GM18499 (cell line): ENCODE data around the gene GFPT1.

Source experiments
- ATAC-seq: cut with Tn5 transposase; IDR thresholded peaks from one replicate; pipeline ENCODE4 v1.9.1; 2021; ENCODE audit warnings: moderate number of reproducible peaks; ENCODE audit not compliant: insufficient read depth, unreplicated experiment

Gene GFPT1

DNA sequence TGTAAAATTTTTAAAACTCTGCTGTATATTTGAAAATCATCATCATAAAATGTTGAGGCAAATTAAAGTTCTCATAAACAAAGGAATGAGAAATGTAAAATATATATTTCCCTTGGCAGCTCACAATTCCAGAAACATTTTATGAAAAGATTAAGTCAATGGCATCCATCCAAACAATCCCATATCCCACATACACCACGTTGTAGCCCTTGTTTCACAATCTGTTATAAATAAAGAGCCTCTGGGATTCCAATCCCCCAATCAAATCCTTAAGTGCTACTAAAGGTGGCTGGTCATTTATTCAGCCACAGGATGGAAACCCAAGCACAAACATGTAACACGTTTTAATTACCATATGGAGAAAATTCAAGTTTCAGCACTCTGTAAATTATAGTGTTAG, 51.7 kb downstream of the GFPT1 start:
- ATAC-seq: no peak

DNA sequence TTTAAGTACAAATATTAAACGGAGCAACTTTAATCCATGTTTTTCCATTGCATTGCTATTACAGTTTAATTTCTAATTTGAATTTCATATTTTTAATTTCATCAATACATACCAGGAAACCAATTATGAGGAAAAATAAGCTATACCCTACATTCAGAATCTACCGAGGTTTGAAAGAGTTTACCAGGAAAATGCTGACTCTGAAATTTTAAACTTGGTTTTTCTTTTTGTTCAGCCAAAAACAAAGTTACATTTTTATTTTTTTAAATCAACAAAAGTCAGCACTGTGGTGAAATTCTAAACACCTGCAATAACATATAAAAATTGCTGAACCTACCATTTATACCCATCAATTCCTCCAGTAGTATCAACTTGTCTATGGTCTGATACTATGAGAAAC, 53.7 kb downstream of the GFPT1 start:
- ATAC-seq: no peak

DNA sequence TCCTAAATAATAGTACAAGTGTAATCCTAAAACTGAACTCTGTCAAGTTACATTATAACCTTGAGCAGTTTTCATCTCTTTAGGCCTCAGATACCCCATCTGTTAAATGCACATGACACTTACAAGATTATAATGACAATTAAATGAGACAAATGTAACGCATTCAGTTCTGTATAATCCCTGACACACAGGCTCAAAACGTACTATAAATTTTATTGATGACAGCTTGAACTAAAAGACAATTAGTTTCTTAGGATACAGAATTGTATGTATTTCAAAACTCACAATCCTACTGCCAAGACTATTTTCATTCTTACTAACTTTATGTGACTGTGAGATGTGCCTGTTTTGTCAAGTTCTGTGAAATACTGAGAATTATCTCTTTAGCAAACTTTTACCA, 56.2 kb downstream of the GFPT1 start:
- ATAC-seq: no peak

DNA sequence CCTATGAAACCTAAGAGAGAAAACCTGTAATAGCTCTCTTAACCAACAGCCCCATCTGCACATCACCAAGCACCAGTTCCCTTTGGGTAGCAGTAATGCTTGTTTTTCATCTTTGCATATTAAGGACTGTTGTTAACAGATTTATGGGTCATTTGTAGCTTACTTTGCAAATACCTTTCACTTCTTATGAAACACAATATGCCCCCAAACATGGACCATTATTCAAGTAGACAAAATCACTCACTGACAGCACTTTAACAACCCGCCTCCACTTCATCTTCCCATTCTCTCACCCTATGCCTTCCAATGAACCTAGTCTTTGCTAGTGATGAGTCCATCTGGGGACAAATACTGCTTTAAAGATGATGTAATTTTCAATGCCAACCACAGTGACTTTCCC, 64.4 kb downstream of the GFPT1 start:
- ATAC-seq: no peak

DNA sequence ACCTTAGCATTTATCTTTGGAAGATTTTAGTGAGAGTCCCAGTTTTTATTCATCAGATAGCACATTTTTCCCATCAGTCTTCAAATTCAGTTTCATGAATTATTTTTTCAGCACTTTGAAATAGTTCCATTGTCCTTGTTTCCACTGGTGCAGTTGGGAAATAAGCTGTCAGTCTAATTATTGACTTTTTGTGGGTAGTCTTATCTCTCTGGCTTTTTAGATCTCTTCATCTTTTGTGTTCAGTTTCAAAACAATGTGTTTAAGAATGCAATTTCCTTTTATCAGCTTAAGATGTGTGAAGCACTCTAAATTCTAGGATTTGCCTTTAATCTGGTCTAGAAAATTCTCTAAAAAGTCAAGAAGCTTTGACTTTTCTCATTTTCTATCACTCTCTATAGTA, 70.5 kb downstream of the GFPT1 start:
- ATAC-seq: no peak

DNA sequence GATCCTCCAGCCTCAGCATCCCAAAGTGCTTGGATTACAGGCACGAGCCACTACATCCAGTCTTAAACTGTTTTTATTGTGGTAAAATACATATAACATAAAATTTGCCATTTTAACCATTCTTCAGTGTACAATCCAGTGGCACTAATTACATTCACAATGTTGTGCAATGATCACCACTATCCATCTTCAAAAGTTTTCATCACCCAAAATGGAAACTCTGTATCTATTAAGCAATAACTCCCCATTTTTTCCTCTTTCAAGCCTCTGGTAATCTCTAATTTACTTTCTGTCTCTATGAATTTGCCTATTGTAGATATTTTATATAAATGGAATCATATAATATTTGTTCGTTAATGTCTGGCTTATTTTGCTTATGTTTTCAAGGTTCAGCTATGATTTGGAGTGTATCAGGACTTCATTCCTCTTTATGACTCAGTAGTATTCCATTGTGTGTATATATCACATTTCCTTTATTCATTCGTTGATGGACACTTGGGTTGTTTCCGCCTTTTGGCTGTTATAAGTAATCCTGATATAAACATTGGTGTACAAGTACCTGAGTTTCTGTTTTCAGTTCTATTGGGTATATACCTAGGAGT, 71.8 kb downstream of the GFPT1 start:
- no peak for ATAC-seq

DNA sequence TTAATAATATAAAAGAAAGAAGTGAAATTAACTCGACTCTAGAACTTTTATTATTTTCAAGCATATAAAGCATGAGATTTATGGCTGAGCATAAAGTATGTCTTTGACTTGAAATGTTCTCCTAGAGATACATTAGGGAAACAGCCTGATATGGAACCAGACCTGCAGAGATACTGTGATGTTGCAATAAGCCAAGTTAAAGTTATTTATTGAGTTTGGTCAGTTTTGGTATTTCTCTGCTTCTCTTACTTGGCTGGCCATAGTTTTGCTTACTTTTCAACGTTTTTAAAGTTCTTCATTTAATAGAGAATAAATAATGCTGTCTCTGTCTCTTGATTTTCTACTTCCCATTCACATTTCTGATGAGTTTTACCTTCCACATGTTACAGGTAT, 76.0 kb downstream of the GFPT1 start:
- no peak for ATAC-seq

DNA sequence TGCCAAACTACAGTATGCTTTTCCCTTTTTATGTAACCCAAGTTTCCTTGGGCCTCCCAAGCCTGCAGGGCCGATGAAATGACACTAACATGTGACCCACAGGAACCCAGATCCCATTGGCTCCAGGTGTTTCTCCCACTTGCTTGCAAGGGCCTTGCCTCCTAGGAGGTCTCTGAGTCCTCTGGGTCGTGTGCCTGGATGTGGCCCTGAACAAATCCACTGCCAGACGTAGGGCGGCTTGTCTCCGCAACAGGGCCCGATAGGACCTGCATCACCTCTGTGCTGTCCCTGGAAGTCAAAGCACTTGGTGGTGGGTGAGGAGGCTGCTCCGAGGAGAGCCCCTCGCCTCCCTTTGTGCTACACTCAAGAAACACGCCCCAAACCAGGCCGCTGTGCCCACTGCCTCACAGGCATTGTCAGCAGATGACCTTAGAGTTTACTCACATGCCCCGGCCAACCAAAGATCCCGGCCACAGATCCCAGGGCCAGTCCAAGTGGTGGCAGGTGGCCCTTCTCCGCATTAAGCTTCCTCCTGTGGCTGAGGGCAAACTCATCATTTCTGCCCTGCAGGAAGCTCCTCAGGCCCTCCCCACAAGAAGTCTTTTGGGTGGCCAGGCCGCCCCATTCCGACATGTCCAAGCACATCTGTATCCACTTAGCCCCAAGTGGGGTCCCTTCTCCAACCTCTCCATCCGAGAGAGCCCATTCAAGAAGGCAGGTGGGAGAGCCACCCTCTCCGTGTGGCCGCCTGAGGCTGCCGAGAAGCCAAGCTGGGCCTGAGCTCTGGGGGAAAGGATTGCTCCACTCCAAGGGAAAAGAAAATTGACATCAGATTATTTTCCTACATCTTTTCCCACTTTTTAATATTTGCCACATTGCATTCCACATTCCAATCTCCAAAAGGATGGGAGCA, 76.7 kb downstream of the GFPT1 start:
- ATAC-seq: no peak

DNA sequence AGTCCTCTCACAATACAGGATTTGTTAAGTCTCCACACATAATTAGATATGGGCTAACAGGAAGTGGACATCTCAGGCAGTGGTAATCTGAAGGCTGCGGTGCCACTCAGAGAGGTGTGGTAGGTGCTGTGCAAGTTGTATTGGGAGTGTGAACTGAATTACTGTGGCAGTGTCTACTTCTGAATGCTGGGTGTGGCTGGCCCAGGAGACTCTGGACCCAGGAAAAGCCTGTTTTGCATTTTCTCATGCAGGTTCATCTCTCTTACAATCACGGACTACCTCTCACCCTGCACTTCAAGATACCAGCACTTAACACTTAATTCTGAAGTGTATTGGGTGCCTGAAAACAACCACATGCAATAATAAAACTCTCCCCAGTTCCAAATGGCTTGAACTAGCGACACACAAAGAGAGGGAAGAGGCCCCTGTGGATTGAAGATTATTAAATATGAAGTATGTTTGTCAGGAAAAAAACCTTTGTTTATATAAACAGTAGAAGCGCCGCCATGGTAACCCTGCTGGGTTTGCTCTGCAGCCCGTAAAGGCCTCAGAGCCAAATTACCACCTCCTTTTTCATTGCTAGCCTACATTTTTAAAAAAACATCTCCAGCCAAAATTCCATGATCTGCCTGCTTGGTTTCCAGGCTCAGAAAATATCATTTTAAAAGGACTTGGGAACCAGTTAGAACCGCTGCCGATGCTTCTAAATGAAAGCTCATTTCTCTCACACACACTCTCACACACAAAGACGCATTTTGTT, 77.5 kb downstream of the GFPT1 start:
- ATAC-seq: no peak

DNA sequence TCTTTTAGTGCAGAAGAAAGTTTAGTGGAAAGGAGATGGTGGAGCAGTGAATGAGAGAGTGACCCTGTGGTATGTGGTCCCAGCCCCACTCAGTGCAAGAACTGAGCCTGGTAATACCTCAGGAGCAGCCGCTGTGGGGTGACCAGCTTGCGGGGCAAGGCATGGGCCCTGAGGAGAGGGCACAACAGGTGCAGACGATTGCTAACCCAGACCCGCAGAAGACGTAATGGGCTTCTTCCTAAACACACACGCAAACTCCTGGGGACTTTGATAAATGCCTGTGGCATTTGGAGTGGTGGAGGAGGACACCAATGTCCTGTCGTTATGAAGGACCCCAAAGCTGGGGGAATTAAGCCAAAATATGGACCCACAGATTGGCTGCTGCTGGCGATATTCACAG, 78.7 kb downstream of the GFPT1 start:
- no peak for ATAC-seq

DNA sequence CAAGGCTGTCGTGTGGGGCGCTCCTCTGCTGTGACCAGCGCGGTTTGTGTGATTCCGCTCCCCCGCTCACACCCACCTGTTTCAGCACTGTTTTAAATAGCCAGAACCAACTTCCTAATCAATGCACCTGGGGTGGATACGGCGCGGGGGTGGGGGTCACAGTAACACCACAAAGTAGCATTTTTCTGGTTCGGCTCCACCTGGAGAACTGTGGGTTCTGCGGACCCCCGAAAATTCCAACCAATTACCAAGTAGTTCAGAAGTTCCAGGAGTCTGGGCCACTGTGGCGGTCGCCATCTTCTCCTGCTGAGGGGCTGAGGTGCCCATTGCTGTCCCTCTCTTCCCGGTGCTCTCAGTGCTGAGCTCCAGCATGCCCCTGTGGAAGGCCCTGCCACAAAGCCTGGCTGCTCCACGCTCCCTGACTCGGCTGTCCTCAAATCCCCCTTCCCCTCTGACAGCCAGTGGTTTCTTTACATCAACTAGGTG, 79.4 kb downstream of the GFPT1 start:
- no peak for ATAC-seq

DNA sequence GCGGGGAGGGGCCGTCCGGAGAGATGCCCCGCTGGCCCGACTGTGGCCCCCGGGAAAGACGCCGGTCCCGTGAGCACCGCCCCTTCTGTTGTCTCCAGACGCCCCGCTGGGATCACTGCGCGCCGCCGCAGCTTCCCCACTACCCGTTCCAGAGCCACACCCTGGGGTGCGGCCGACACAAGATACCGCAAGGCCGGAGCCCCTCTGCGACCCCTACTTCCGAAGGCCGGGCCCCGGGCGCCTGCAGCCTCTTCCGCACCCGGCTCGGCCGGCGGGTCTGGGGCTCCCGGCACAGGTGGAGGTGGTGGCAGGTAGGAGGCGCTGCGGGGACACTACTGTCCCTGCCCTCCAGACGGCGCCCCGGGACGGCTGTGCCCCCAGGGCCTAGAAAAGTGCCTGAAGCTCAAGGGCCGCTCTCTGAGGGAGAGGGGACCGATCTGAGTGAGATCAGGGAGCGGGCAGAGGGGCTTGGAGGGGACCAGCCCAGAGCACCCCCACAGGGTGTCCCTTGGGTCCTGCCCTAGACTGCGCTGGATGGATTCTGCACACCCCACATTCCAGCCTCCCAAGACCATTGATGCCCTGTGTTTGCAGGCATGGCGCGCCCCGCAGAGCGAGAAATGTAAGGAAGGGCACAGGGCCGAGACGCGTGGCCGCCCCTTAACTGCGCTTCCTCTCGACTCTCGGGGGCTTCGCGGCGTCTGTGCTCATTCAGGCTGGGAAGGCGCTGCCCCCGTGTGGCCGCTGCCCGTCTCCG, 80.0 kb downstream of the GFPT1 start:
- ATAC-seq: no peak

DNA sequence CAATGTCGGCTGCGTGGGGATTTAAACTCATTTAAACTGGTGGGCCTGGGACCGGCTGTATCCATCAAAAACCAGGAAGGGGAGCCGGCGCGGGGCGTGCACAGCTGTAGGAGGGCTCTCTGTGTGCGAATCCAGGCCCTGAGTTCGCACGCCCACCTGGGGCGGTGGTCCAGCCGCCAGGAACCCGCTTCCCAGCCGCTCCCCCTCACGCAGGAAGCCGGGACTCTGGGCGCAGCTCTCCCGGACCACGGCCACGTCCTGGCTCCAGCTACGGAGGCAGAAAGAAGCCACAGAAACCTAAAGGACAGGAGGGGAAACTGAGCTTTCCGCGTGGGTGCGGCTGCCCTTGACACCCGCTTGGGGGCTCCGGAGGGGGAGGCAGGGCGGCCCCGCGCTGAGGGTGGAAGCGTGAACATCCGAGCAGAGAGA, 80.6 kb downstream of the GFPT1 start:
- no peak for ATAC-seq

DNA sequence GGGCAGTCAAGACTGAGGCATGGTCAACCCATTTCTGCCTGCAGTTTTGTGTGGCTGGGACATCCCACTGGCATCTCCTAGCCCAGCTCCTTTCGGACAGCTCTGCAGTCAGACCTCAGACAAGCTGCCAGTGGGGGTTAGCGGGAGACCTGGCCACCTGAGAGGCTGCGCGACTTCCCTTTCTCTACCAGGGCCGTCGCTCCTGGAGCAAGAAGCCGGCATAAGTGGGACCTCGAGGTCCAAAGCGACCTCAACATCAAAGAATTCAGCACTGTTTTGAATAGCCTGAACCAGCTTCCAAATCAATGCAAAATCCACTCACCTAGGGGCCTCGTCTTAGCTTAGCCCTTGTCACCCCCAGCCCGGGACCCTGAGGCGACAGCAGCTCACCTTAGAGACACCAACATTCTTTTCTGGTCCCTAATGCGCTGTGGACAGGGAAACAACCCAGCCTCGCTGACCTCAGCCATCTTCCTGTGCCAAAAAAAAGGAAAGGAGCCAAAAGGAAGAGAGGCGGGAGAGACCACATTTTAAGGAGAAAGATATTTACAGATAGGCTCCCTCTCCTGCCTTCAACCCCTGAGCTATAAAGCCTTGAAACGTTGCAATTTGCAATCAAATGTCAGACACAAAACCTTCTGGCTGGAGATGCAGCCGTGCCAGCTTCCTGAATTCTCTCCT, 81.2 kb downstream of the GFPT1 start:
- ATAC-seq: no peak

DNA sequence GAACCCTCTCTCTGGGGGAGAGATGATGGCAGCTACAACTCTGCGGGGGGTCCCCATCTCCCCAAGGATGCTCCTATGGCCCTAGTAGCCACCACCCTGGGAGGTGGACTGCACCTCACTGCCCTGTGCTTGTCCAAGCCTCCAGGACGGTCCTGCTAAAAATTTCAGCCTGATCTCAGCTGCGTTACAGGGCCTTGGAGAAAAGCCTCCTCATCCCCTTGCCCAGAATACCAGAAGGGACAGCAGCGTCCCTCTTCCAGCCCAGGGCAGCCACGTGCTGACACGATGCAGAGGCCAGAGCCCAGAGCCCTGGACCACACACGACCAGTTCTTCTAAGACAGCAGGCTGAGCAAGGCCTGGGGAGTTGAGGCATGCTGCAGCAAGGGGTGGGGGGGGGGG, 81.9 kb downstream of the GFPT1 start:
- ATAC-seq: no peak

DNA sequence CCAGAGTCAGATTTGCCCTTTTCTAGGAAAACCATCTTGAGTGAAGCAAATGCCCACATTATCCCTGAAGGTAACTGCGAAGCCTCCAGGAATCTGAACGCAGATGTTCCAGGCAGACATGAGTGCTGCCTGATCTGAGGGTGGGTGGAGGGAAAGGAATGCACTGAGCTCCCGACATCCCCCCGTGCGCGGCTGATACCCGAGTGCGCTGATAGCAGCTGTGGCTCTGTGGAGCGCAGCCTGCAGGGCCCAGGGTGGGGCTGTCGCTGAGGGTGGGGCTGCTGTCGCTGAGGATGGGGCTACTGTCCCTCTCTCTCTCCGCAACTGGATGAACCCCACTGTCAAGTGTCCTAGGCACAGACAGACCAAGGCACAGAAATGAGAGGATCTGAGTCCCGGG, 82.4 kb downstream of the GFPT1 start:
- ATAC-seq: no peak

DNA sequence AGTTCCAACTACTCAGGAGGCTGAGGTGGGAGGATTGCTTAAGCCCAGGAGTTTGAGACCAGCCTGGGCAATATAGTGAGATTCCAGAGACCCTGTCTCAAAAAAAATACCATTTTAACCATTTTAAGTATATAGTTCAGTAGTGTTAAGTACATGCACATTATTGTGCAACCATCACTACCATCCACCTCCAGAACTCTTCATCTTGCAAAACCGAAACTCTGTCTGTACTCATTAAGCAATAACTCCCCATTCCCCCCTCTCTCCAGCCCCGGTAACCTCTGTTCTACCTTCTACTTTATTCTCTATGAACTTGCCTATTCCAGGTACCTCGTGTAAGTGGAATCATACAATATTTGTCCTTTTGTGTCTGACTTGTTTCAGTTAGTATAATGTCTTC, 86.4 kb downstream of the GFPT1 start:
- no peak for ATAC-seq

DNA sequence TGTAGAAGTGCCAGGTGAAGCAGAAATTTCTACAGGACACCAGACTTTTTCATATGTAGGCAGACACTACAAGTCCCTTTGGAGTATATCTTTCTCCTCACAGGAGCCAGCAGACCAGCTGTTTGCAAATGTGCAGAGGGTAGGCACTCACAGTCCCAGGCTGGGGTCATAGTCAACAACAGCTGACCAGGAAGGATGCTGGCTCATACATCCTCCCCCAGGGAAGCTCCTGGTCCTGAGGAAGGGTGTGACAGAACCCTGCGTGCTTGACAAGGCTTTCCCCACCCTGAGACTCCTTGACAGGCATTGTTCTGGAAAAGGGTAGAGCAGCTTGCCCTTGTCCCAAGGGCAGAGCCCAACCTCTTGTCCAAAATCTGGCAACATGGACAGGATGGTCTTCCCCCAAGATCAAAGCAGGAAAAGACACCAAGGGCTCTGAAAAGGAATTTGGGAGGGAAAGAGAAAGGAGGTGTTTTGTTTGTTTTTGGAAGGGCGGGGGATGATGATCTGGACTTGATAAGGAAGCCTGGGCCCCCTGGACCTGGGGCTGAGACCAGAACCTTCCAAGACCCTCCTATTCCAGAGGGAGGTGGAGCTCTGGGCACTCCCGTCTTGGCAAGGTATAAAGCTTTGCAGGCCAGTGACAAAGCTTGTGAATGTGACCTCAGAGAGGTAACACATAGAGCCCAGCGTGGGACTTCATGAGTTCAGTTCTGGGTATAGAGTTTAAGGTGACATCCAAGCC, 87.1 kb downstream of the GFPT1 start:
- no peak for ATAC-seq

DNA sequence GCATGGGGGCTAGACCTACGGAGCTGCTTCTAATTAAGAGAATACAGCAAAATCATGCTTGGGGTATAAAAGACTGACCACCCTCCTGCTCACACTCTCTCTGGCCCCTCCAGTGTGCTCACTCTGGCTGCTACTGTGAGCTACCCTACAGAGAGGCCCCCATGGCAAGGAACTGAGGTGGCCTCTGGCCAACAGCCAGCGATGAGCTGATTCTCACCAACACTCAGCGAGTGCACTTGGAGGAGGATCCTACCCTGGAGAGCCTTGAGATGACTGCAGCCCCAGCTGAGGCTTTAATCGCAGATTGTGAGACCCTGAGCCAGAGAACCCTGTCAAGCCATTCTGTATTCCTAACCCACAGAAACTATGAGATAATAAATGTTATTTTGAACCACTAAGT, 88.2 kb downstream of the GFPT1 start:
- ATAC-seq: no peak
